OCI-M2 (cell line): Measurements from ENCODE around the gene RAPGEF4.

Source experiments
- DNase-seq: peaks from one replicate; lab custom pipeline; 2025; ENCODE audit not compliant: unreplicated experiment; lab: John Stamatoyannopoulos, UW

Gene RAPGEF4

DNA sequence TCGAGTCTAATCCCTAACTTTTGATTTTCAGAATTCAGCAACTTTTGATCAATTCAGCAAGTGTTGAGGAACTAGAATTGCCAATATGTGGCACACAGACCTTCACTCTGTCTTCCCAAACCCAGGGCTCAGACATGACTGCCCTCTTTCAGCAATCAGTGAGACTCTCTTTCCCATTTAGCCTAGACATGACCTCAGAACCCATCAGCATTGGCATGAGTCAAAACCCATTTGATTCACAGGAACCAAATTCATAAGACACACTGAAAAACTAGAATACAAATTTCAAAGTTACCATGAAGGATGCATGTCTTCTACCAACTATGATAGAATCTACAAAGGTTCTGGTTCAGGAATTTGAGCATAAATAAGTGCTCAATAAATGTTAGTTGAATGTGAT, 226.4 kb downstream of the RAPGEF4 start:
- DNase-seq = no peak

DNA sequence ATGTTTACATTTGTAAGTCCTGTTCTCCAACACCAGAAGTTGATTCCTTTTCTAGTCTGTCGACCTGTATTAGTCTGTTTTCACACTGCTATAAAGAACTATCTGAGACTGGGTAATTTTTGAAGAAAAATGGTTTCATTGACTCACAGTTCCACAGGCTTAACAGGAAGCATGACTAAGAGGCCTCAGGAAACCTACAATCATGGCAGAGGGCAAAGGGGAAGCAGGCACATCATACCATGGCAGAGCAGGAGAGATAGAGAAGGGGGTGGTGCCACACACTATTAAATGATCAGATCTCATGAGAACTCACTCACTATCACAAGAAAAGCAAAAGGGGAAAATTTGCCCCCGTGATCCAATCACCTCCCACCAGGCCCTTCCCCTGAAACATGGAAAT, 227.2 kb downstream of the RAPGEF4 start:
- DNase-seq = no peak

DNA sequence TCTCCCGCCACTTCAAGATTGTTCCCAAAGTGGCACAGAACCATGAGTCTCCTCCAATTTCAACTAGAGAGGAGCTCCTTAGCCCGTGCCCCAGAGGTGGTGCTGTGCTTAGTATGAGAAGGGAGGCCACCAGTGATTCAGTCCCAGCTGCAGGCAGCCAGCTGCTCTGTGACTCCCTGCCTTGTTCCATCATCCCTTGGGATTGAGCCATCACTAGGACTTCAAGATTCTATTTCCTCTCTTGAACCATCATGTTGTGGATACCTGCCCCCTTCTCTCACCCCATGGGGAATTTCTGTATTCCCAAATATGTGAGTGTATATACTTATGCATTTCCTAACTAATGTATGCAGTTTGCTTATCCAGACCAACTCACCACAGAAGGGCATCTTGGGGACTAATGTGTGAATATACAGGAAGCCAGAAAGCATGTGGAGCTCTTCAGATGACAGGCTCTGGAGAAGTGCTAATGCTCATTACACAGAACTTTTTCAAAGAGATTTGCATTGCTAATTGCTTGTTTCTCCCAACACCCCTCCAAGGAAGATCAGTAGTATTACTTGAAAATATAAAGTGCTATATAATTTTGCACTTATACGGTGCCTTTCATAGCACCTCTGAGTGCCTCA, 229.0 kb downstream of the RAPGEF4 start:
- DNase-seq = no peak

DNA sequence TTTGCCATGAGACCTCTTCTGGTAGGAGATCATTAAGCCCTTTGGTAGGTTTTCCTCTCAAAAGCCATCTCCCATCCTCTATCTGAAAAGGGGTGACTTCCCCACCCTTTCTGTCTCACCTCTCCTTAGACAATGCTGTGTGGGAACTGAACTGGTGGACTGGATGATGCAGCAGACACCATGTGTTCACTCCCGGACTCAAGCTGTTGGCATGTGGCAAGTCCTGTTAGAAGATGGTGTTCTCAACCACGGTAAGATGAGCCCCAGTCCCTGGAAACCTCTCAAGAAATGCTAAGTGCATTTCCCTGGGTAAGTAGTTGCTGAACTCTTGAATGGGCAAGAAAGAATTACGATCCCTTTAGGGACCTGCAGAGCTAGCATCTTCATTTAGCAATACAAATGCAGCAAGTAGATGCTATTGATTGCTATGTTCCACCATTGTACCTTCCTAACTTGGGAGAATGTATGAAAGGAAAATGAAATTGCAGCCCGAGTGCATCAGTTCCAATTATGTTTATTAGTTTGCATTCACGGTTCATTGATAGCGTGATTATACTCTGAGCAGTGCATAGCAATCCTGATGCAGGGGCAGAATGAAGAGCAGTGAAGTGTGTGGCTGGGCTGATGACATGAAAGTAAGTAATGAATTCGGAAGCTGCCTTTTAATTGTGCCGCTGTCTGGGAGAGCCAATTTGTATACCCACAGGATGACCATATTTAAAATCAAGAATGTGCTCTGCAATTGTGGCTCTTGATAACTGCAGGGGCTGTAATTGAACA, 230.0 kb downstream of the RAPGEF4 start:
- DNase-seq = no peak

DNA sequence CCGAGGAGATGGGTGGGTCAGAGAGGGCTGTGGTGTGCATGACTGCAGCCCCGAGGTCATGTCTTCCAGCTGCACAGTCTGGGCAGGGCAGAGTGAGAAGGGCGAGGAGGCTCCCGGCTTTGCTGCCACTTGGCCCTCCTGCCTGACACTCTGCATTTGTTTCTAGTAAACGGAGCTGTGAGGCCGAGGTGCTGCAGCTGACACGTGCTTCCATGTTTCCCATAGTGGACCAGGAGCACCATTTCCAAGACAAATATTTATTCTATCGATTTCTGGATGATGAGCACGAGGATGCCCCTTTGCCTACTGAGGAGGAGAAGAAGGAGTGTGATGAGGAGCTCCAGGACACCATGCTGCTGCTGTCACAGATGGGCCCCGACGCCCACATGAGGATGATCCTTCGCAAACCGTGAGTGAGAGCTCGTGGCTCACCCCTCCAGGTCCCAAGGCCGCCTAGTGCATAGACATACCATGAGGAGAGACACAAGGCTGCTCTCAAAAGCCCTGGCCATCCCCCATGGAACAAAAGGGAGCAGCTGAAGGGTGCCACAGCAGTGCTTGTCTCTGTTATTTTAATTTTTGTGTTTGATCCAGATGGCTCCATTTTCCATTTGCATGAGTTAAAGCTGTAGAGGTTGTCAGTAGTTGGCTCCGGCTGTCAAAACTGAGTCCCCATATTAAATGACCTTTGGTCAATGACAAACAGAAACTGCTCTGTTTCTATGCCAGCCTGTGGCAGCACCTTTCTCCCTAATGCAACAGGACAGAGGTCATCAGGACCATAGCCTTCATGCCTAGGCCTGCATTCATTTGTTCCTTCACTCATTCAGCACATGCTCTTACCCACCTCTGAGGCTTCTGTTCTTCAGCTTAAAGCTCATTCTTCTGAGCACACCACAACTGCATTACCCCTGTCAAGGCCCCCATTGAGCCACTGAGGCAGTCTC, 231.7 kb downstream of the RAPGEF4 start:
- no peak for DNase-seq

DNA sequence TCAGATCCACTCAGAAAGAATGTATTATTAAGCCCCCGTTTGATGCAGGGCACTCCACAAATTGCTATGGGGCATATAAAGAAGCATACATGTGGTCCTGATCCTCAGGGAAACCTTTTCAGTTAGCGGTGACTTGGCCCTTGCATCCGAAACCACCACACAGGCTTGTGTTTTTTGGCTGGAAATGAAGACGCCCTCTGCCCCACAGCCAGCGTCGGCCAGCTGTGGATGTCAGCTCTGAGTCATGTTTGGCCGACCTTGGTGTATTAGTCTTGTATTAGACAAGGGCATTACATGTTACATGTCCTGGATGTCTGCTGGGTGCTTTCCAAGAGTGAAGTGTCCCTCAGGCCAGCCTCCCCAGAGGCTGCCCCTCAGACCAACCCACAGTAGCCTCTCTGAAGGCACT, 232.4 kb downstream of the RAPGEF4 start:
- no peak for DNase-seq

DNA sequence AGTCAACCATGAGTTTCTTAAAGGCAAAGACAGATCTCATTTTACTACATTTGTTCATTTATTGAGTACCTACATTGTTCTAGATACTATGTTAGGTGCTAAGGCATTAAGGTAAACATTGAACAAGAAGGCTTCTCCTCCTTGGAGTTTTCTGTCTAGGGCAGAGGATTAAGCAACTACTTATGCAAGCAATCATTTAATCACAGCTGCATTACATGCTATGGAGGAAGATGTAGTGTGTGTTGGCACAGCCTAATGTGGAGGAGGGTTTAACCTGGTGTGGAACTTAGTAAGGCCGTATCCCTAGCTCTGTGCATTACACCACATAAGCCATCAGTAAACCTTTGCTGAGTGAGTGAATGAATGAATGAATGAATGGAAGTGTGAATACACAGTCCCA, 233.5 kb downstream of the RAPGEF4 start:
- no peak for DNase-seq

DNA sequence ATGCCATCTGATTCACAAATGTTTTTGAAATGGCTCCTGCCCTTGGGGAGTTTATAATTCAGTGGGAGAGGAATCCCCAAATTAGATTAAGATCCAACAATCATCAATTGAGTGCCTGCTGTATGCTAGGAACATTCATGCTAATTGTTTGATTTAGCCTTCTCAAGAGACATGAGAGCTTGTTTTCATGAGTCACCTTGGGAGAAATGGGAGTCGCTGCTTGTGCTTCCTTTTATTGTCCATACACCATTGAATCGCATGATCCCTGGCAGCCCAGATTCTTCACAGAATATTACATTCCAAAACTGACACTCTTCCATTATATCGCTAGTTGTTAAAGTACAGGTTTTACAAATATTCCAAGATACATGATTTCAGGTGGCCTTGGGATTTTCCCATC, 234.0 kb downstream of the RAPGEF4 start:
- DNase-seq = no peak

DNA sequence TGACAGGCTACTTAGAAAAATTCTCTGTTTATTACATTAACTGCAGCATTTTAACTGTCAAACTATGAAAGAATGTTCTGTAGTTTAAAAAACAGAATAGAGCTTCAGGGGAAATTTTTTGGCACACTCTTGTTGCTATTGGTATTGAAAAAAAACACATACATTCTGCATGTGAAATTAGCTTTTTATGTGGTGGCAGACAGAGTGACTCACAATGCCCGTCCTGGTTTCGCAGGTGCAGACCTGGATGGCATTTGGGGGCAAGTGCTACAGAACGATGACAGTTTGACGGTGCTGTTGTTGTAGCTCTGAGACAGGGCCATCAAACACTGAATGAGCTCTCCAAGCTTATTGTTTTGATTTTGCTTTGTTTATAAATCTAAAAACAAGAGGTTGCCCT, 235.0 kb downstream of the RAPGEF4 start:
- no peak for DNase-seq

DNA sequence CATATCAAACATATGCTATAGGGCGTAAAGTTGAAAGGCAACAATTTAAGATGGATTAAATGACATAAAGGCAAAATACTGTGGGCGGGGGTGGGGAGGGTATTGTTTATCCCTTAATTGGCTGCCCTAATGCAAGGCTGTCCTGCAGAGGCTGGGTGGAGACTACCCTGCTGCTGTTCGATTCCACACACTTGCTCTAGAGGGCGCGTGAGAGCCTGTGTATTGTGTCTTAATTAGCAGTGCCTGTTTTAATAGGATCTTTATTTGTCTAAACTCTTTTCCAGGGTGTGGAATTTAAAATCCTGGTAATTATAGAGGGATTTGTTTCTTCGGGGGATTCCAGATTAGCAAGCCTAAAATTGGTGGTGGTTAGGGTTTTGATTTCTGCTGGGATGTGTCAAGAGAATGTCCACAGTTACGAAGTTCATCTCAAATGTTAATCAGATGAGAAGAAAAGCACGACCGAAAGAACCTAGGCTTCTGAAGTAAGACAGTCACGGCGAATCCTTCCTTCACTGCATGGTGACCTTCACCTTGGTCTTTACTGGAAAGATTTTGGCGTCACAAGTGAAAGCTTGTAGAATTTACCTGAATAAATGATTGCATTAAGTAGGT, 236.5 kb downstream of the RAPGEF4 start:
- no peak for DNase-seq

DNA sequence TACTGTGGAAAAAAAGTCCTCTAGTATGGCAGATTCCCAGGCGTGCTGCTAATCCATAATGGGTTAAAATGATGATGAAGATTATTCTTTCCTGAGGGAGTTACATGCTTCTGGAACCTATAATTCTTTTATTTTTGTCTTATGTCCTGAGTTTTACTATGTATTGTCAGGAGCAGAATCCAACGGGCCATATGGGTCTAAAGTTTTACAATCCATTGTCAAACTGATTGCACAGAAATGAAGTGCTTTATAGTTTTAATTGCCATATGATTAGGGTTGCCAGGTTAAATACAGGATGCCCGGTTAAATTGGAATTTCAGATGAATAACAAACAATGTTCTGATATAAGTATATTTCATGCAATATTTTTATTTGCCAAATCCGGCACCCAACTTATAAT, 239.1 kb downstream of the RAPGEF4 start:
- no peak for DNase-seq

DNA sequence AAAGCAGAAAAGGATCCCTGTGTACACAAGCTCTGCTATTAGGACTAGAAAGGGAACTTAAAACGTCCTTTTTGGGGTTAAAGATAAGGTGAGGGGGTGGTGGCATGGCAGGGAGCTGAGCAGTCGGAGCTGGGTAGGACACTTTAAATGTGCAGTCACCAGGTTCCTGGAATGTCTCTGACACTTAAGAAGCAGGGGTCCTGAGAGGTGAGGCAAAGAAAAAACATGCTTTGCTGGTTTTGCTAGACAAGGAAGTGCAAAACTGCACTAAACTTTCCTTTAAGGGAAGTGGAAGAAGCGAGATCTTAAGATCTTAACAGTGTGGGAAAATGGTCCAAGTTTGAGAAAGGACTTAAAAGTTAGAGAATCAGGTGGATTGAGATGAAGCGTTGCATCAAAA, 240.5 kb downstream of the RAPGEF4 start:
- no peak for DNase-seq

DNA sequence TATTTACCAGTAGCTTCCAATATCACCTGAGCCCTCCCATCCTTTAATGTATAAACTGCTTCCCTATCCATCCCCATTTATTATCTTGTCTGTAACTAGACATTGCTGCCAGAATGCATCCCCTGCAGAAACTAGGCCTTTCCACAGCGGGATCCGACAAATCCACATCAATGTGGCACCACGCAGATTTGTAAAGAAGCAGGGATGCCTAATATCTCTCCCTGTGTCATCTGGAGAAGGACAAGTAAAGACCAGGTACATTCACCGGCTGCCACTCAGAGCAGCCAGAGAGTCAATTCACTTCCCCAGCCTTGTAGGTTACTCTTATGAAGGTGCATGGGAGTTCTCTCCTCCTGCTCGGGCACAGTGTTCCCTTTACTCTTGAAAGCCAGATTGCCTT, 241.2 kb downstream of the RAPGEF4 start:
- no peak for DNase-seq

DNA sequence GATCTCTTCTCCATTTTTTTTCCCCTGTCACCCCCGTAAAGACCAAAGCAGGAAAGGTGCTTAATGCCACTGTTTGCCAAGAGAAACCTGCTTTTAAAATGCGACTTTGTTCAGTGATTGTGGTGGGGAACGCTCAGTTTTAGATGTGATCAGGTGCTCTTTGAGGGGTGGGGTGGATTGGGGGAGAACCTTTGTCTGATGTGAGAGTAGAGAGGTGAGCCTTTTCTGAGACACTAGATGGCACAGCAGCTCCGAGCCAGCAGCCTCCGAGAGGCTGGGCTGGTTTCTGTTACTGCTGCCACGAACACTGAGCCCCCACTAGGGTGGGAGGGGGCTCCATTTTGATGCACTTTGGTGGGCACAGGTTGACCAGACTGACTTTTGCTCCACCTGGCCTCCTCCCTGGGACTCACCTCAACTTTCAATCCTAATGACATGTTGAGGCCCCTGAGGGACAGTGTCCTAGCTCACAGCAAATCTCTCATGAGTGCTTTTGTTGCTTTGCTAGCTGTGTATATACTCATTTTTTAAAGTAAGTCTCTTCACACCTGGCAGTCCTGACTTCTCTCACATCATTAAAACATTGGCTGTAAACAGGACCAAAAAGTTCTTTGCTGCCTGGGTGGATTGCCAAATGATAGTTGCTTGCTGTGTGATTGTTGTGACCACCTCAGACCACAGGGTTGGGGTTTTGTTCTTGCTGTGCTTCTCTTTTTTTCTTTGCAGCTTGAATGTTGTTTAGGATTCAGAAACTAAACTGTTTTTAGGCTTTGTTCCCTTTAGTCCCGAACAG, 241.8 kb downstream of the RAPGEF4 start:
- no peak for DNase-seq

DNA sequence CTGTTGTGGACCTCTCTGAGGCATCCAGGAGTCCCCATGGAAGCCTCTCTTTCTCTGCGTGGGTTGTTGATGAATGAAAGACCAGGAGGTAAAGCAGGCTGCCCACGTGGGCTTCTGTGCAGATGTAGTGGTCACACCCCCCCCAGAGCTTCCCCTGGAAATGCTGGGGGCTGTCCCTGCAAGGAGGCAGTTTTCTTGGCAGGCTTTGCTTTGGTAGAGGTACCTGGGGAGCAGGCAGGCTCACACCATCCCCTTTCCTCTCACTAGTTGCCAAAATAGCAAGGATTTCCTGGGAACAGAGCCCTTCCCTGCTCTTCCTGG, 242.4 kb downstream of the RAPGEF4 start:
- no peak for DNase-seq

DNA sequence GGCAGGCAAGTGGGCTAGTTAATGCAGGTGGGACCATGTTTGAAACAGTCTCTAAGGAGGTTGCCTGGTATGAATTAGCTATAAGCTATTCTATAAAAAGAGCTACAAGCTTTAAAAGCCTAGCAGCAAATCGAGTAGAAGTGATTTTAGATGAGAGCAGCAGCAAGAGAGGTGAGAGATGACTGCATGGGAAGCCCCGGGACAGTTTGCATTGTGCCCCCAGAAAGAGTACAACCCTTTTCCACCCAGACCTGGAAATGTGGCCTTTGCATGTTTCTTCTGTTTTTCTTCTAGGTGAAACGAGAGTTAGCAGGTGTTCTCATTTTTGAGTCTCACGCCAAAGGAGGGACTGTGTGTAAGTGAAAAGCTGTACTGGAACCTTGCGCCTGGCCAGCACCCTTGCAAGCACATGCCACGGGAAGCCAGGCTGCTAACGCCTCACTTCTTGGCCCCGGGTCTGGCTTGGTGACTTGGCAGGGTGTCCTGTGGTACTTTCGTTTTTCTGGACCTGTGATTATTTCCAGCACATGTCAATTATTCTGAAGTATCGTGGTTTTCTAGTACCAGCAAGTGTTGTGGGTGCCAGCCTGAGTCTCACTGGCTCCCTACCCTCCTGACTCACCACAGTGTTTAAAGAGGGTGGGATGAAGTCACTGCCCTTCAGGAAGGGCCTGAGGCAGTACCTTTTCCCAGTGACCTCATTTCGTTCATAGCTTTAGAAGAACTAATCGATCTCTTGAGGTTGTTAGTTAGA, 249.7 kb downstream of the RAPGEF4 start:
- no peak for DNase-seq

DNA sequence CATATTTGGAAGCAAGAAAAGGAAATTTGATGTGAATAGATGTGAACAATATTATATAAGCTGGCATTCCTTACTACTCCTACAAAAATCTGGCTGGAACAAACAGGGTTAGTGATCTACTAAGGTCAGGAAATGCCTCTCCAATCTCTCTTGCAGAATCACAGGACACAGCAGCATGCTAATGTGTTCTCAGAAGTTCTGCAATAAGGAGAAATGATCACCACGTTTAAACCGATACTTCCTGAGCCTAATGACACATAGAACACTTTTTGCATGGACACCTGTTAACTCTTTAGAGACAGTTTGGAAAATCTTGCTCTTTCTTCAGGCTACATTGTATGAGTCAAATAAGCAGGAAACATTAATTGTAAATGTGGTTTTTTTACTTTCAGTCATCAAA, 250.4 kb downstream of the RAPGEF4 start:
- no peak for DNase-seq

DNA sequence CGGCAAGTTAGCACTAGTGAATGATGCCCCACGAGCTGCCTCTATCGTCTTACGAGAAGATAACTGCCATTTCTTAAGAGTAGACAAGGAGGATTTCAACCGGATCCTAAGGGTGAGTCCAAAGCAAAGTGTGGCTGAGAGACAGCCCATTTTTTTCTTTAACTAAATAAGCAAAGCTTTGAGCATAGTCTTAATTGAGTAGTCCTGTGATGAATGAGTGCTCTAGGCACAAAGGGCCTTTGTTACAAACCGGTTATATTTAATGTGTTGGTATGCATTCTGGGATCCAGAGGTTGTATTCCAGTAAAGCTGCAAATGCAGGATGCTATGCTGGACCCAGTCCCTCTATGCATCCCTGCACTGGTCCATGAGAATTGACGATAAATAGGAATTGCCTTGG, 253.1 kb downstream of the RAPGEF4 start:
- DNase-seq = no peak

DNA sequence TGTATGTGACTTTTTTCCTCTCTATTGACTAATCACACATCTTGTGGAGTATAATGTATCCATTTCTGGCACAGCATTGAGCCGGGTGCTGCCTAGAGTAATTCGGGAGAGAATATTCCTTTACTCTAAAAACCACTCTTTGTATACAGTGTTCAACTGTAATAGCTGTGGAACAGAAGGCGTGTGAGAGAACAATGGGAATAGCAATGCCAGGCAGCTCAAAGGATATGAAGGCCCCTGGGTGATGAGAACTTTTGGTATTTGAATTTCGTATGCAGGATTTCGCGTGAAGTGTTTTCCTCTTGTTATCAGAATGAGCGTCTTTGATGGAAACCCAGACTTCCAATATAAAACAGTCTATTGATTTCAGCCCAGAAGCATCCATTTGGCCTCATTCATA, 255.4 kb downstream of the RAPGEF4 start:
- no peak for DNase-seq

DNA sequence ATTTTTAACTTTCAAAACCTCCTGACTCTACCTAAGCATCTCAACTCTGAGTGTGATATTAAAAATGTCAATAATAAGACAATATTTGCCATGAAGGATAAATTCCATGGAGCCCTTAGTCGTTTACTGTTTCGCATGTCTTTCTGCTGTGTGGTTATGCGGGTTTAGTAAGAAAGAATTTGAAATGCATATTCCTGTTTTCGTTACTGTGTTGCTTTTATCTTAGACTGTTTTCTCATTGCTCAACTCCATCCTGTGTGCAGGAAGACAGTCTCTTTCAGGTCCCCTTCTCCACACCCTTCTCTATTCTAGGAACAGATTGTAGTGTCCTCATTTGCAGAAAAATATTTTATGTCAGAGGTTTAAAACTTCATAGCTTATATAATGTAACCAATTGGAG, 257.5 kb downstream of the RAPGEF4 start:
- no peak for DNase-seq
